HG03025 (cell line): ENCODE measurements around the gene SHROOM2.

ENCODE experiments used
- ATAC-seq: cut with Tn5 transposase; IDR thresholded peaks from one replicate; pipeline ENCODE4 v1.9.1; 2021; ENCODE audit warnings: mild to moderate bottlenecking, moderate library complexity; ENCODE audit not compliant: unreplicated experiment, low FRiP score

The SHROOM2 gene

GRCh38 chrX:9888953-9889470 lies 102.8 kb downstream of the SHROOM2 start:
- no peak for ATAC-seq

- ATAC-seq: no peak
Observed at GRCh38 chrX:9890681-9891091, 104.5 kb downstream of the SHROOM2 start.

GRCh38 chrX:9895225-9895912 lies 109.1 kb downstream of the SHROOM2 start:
- no peak for ATAC-seq

GRCh38 chrX:9897761-9898161 lies 111.5 kb downstream of the SHROOM2 start:
- ATAC-seq: no peak

- no peak for ATAC-seq
Observed at GRCh38 chrX:9899640-9900111, 113.4 kb downstream of the SHROOM2 start.

GRCh38 chrX:9902656-9903055 lies 116.4 kb downstream of the SHROOM2 start:
- ATAC-seq: no peak

- ATAC-seq: no peak
Observed at GRCh38 chrX:9903146-9903545, 116.9 kb downstream of the SHROOM2 start.

GRCh38 chrX:9905288-9905687 lies 119.1 kb downstream of the SHROOM2 start:
- ATAC-seq: no peak

GRCh38 chrX:9905721-9906120 lies 119.5 kb downstream of the SHROOM2 start:
- no peak for ATAC-seq

- ATAC-seq: no peak
Observed at GRCh38 chrX:9906919-9907318, 120.7 kb downstream of the SHROOM2 start.

GRCh38 chrX:9907645-9908387 lies 121.6 kb downstream of the SHROOM2 start:
- no peak for ATAC-seq

GRCh38 chrX:9909254-9909653 lies 123.0 kb downstream of the SHROOM2 start:
- ATAC-seq: no peak

GRCh38 chrX:9911487-9911886 lies 125.3 kb downstream of the SHROOM2 start:
- no peak for ATAC-seq

- ATAC-seq: no peak
Observed at GRCh38 chrX:9912351-9913145, 126.3 kb downstream of the SHROOM2 start.

- no peak for ATAC-seq
Observed at GRCh38 chrX:9913146-9913433, 126.9 kb downstream of the SHROOM2 start.

- no peak for ATAC-seq
Observed at GRCh38 chrX:9917861-9918260, 131.6 kb downstream of the SHROOM2 start.

GRCh38 chrX:9919632-9920172 lies 133.5 kb downstream of the SHROOM2 start:
- no peak for ATAC-seq

GRCh38 chrX:9921407-9921806 lies 135.2 kb downstream of the SHROOM2 start:
- ATAC-seq: no peak

GRCh38 chrX:9923357-9923756 lies 137.1 kb downstream of the SHROOM2 start:
- ATAC-seq: no peak

- ATAC-seq: no peak
Observed at GRCh38 chrX:9926002-9926401, 139.8 kb downstream of the SHROOM2 start.
